Endothelial cell of umbilical vein (primary cell): ENCODE results near the gene PTPN12. TPM values are rescaled to one million over a fixed set of nuclear protein-coding genes. Genes with fewer than 3 reads are reported as not detected.

Experiments used
- BruUV-seq: library from RNA; stranded (reverse); fragments of 400-500 nt; replicated peaks from 2 replicates; lab custom pipeline; 2021; lab: Mats Ljungman, UMichigan
- CTCF ChIA-PET: fragments of 300-600, 350-600 bp; sonication (Branson Sonifier 250); formaldehyde crosslinking; loops from one replicate; lab custom pipeline; 2021; ENCODE audit warnings: antibody characterized with exemption, inconsistent platforms; lab: Charles Lee
- POLR2A ChIA-PET: fragments of 300-600, 350-600 bp; sonication (Branson Sonifier 250); formaldehyde crosslinking; loops from one replicate; lab custom pipeline; 2021; ENCODE audit warnings: antibody characterized with exemption, inconsistent platforms; lab: Charles Lee
- DNase-seq: peaks from one replicate; pipeline ENCODE4 v3.0.0-alpha.2; 2011; ENCODE audit warnings: low read depth, low spot score
- FAIRE-seq: peaks from 2 replicates; lab custom pipeline; 2011; peaks lifted over from hg19 to GRCh38; lab: Jason Lieb, UNC
- H2AFZ ChIP-seq: 2 replicates; pipeline ENCODE4 v1.6.0; 2012; ENCODE audit warnings: low read depth, low read length, control low read depth, inconsistent platforms
- H3K27ac ChIP-seq: 2 replicates; pipeline ENCODE4 v1.5.1; 2011; ENCODE audit warnings: low read depth, mild to moderate bottlenecking, control low read depth, low read length, moderate library complexity; ENCODE audit not compliant: insufficient read depth
- H3K27me3 ChIP-seq, 2 experiments: 2 replicates each; pipeline versions ENCODE4 v1.6.0 to v1.6.1; 2011; ENCODE audit warnings: low read length in 2 of 2, mixed read lengths in 1 of 2; ENCODE audit not compliant: control insufficient read depth in 2 of 2, insufficient read depth in 2 of 2
- H3K36me3 ChIP-seq, 2 experiments: 2 replicates in 1 of 2; 3 replicates in 1 of 2; pipeline ENCODE4 v1.5.1; 2011; ENCODE audit warnings: low read length in 2 of 2, mild to moderate bottlenecking in 1 of 2, moderate library complexity in 1 of 2; ENCODE audit not compliant: control insufficient read depth in 2 of 2, insufficient read depth in 2 of 2; ENCODE audit errors: extremely low read depth in 1 of 2
- H3K4me1 ChIP-seq: 3 replicates; pipeline ENCODE4 v1.5.1; 2011; ENCODE audit warnings: mild to moderate bottlenecking, low read length; ENCODE audit not compliant: control insufficient read depth, insufficient read depth; ENCODE audit errors: extremely low read depth
- H3K4me2 ChIP-seq: 2 replicates; pipeline ENCODE4 v1.6.1; 2011; ENCODE audit warnings: low read length, control low read depth, mixed read lengths; ENCODE audit not compliant: insufficient read depth
- H3K4me3 ChIP-seq, 3 experiments: fragments of 200-600 bp in 1 of 3; sonication (generic), shearing (Covaris generic) in 1 of 3; replicated peaks in 1 of 3; 2 replicates each; pipeline ENCODE4 v1.5.1; 2011 to 2016; ENCODE audit warnings: control low read depth in 3 of 3, low read length in 3 of 3, mild to moderate bottlenecking in 2 of 3, inconsistent platforms in 1 of 3, low read depth in 1 of 3, moderate library complexity in 1 of 3; ENCODE audit not compliant: insufficient read depth in 1 of 3
- H3K79me2 ChIP-seq: 2 replicates; pipeline ENCODE4 v1.6.0; 2012; ENCODE audit warnings: low read length, inconsistent platforms; ENCODE audit not compliant: control insufficient read depth, insufficient read depth
- H3K9ac ChIP-seq: replicated peaks from 2 replicates; pipeline ENCODE3; 2011; ENCODE audit warnings: low read length, control low read depth; ENCODE audit not compliant: insufficient read depth; ENCODE audit errors: extremely low read depth
- H3K9me1 ChIP-seq: replicated peaks from 3 replicates; pipeline ENCODE4 v1.6.0; 2011; ENCODE audit warnings: mild to moderate bottlenecking, low read length; ENCODE audit not compliant: control insufficient read depth, insufficient read depth; ENCODE audit errors: extremely low read depth
- H3K9me3 ChIP-seq: replicated peaks from 2 replicates; pipeline ENCODE4 v1.5.1; 2012; ENCODE audit warnings: low read length, inconsistent platforms; ENCODE audit not compliant: control insufficient read depth, insufficient read depth
- H4K20me1 ChIP-seq: replicated peaks from 2 replicates; pipeline ENCODE3; 2011; ENCODE audit warnings: mild to moderate bottlenecking, low read length; ENCODE audit not compliant: control insufficient read depth, insufficient read depth; ENCODE audit errors: extremely low read depth
- EZH2 ChIP-seq: IDR thresholded peaks from 2 replicates; pipeline ENCODE4 v1.6.1; 2012; ENCODE audit warnings: borderline replicate concordance, low read depth, mild to moderate bottlenecking, moderate library complexity, low read length, inconsistent platforms; ENCODE audit not compliant: severe bottlenecking
- FOS ChIP-seq: IDR thresholded peaks from 2 replicates; pipeline ENCODE4 v1.6.1; 2011; ENCODE audit warnings: mild to moderate bottlenecking, low read length, moderate library complexity, borderline replicate concordance; ENCODE audit not compliant: insufficient read depth
- GATA2 ChIP-seq: IDR thresholded peaks from 2 replicates; pipeline ENCODE4 v1.7.0; 2011; ENCODE audit warnings: low read depth, mild to moderate bottlenecking, moderate library complexity, mixed read lengths, low read length; ENCODE audit not compliant: insufficient read length, insufficient read depth
- JUN ChIP-seq: IDR thresholded peaks from 2 replicates; pipeline ENCODE4 v1.6.1; 2011; ENCODE audit warnings: borderline replicate concordance, low read depth; ENCODE audit not compliant: insufficient read length, insufficient read depth
- MYC ChIP-seq: IDR thresholded peaks from one replicate; pipeline ENCODE4 v1.6.1; 2011; ENCODE audit warnings: mild to moderate bottlenecking, low read depth, low read length
- POLR2AphosphoS5 ChIP-seq: IDR thresholded peaks from 2 replicates; pipeline ENCODE4 v1.6.1; 2012; ENCODE audit warnings: low read depth, mild to moderate bottlenecking, control low read depth, low read length, moderate library complexity; ENCODE audit not compliant: insufficient read depth
- dilution Hi-C: fragments of 300-500 bp; cut with MboI; formaldehyde crosslinking; loops from one replicate; pipeline ENCODE4 v1.15.0; 2019; ENCODE audit warnings: low sequenced_read_pairs; ENCODE audit not compliant: extremely low pct_ligation_motif_present
- intact Hi-C: fragments of 100-400 bp; cut with micrococcal nuclease; formaldehyde crosslinking; loops from one replicate; pipeline ENCODE4 v1.10.0; 2022
- polyA plus RNA-seq, 4 experiments: library from polyadenylated mRNA; depleted of rRNA in 3 of 4; stranded (reverse) in 3 of 4; unstranded in 1 of 4; fragments of >200 nt; gene quantifications; 2 replicates each; pipeline versions ENCODE4 v1.2.1 to v1.2.3, GENCODE V29; 2011 to 2012; ENCODE audit warnings: missing spikeins in 1 of 4
- total RNA-seq: library from RNA; stranded (reverse); gene quantifications from 2 replicates; pipeline ENCODE4 v1.2.3, GENCODE V29; 2021
- TF ChIP-seq, protein P1 (sequence below): IDR thresholded peaks from 2 replicates; pipeline ENCODE4 v1.6.1; 2011; ENCODE audit not compliant: insufficient read depth, insufficient read length

Gene PTPN12
- total and polyA plus RNA-seq, 2 donors (not counting 3 experiments of a cell fraction or from before 2014, with no cell fraction given) = 30.6 to 137 TPM

DNA sequence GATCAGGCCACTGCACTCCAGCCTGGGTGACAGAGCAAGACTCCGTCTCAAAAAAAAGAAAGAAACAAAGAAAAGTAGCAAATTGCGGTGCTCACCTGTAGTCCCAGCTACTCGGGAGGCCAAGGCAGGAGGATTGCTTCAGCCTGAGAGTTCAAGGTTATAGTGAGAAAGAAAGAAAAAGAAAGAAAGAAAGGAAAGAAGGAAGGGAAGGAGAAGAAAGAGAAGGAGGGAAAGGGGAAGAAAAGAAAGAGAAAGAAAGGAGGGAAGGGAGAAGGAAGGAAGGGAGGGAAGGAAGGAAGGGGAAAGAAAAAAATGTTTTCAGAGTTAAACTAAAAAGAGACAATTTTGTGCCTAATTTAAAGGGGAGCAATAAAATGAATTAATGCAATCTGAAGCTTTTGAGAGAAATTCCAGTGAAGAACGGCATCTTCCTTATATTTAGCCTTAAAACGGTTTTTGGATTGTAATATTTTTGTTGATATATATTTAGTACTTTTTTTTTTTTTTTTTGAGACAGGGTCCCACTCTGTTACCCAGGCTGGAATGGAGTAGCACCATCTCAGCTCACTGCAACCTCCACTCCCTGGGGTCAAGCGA is 111.7 kb downstream of the PTPN12 start:
- ChIA-PET POLR2A (no interaction called here), CTCF (interaction anchor here (0.7 to 2.0 kb wide), 4 partner anchors 39 to 317 kb away, joined by 4 to 6 read pairs (median 5); no protein-coding TSS in a partner anchor)
- dilution Hi-C loops (no loop called here), intact Hi-C loops (no loop called here)
- H3K9me1 ChIP-seq = no peaks in the 10 kb centered on the region
- H4K20me1 ChIP-seq = no peaks in the 10 kb centered on the region
- H3K4me1 ChIP-seq = no peaks in the 10 kb centered on the region
- no TSS peak for BruUV-seq
- H3K4me2 ChIP-seq = no peak overlapping the region
- H3K4me3 ChIP-seq = no peak overlapping the region
- H3K36me3 ChIP-seq = peaks cover 4 to 8% of the 10 kb centered on the region in 2 experiments
- H3K27me3 ChIP-seq = no peaks in the 10 kb centered on the region
- H2AFZ ChIP-seq = no peak overlapping the region
- H3K79me2 ChIP-seq = no peaks in the 10 kb centered on the region
- FAIRE-seq (no peak), DNase-seq (no peak)
- TF ChIP-seq FOS (no peak), MYC (no peak), JUN (no peak), POLR2AphosphoS5 (no peak), GATA2 (no peak), EZH2 (no peak)
- TF ChIP-seq, protein P1, sequence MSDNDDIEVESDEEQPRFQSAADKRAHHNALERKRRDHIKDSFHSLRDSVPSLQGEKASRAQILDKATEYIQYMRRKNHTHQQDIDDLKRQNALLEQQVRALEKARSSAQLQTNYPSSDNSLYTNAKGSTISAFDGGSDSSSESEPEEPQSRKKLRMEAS = no peak
- no peak overlapping the region for H3K9ac ChIP-seq
- H3K27ac ChIP-seq = no peak overlapping the region
- H3K9me3 ChIP-seq = no peaks in the 10 kb centered on the region
